ENCODE measurements around the gene CD81. TPM values are rescaled to one million over a fixed set of nuclear protein-coding genes. Genes with fewer than 3 reads are reported as not detected.
"Not testable (repeated sequence)": the region's sequence is repeated elsewhere in the genome, so short reads cannot be mapped to it uniquely, and the experiment has no call there.

CD81 gene
- total and polyA plus RNA-seq, 4 donors: 329 to 741 (median 530) TPM

DNA sequence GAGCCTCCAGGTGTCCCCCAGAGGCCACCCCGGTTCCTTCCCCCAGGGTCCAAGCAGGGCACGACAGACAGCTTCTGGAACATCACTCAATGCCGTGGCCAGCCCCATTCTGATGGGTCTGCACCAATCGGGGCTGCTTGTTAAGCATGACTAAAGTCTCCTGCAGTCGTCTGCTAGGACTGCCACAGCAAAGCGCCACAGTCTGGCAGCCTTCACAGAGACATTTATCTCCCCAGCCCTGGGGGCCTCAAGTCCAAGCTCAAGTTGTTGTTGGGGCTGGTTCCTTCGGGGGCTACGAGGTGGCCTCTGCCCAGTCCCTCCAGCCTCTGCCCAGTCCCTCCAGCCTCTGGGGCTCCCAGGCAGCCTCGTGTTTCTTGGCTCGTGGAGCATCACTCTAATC, 14.0 kb upstream of the CD81 start:
- Histone ChIP-seq H3K27ac (ENCODE audit: low read depth, low read length) (no peak overlapping the region), H3K27me3 (ENCODE audit: control insufficient read depth, insufficient read depth, low read length) (no peaks in the 10 kb centered on the region), H3K9me3 (ENCODE audit: control insufficient read depth, insufficient read depth, low read length) (no peaks in the 10 kb centered on the region), H3K4me1 (ENCODE audit: control insufficient read depth, insufficient read depth, low read length) (peaks cover 47% of the 10 kb centered on the region), H3K4me3 (ENCODE audit: low read depth, low read length) (no peak overlapping the region), H3K36me3 (ENCODE audit: control insufficient read depth, insufficient read depth, low read length) (peaks cover 11% of the 10 kb centered on the region)
- no peak for DNase-seq (ENCODE audit: low read depth in 4 of 6, low spot score in 6 of 6)
- WGBS (ENCODE audit: insufficient coverage): 69% methylated on average over 10 of the region's 10 CpGs

DNA sequence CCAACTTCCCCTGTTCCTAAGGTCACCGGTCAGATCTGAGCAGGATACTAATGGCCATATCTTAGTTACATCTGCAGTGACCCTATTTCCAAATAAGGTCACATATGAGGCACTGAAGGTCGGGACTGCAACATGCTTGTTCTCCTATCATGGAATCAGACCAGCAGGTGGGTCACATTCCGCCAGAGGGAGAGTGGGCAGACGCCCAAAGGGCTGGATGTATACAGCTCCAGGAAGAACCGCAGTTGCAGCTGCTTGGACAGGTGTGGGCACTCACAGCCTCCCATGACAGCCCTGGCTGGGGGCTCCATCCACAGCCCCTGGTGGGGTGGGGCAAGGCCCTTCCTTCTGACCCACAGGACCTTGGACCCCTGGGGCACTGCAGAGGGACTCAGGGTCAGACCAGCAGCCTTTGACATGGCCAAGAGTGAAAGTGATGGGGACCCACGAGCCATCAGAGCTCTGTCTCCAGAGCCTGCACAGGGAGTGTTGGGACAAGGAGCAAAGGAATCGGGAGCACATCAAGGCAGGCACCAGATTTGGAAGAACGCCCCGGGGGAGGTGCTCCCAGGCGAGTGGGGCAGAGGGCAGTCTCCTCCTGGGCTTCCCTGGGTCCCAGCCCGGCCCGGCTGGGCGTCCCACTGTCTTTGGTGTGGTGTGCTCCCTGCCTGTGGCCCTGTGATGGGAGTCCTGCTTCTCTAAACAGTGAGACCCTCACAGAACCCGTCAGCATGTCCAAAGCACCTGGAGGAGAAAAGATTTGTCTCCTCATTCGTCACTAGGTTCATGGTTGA, 13.3 kb upstream of the CD81 start:
- no peak for DNase-seq (ENCODE audit: low read depth in 4 of 6, low spot score in 6 of 6)
- WGBS (ENCODE audit: insufficient coverage): 88% methylated on average over 15 of the region's 15 CpGs
- Histone ChIP-seq H3K27ac (ENCODE audit: low read depth, low read length) (no peak overlapping the region), H3K27me3 (ENCODE audit: control insufficient read depth, insufficient read depth, low read length) (no peaks in the 10 kb centered on the region), H3K4me1 (ENCODE audit: control insufficient read depth, insufficient read depth, low read length) (peaks cover 47% of the 10 kb centered on the region), H3K36me3 (ENCODE audit: control insufficient read depth, insufficient read depth, low read length) (peaks cover 15% of the 10 kb centered on the region), H3K4me3 (ENCODE audit: low read depth, low read length) (no peak overlapping the region), H3K9me3 (ENCODE audit: control insufficient read depth, insufficient read depth, low read length) (no peaks in the 10 kb centered on the region)

DNA sequence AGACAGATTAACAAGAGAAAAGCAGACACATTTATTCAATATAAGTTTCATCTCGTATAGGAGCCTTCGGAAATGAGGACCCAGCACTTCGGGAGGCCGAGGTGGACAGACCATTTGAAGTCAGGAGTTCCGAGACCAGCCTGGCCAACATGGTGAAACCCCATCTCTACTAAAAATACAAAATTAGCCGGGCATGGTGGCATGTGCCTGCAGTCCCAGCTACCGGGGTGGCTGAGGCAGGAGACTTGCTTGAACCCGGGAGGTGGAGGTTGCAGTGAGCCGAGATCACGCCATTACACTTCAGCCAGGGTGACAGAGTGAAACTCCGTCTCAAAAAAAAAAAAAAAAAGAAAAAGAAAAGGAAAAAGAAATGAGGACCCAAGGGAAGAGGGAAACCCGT, 12.7 kb upstream of the CD81 start:
- DNase-seq (ENCODE audit: low read depth in 4 of 6, low spot score in 6 of 6); H3K27me3 ChIP-seq (ENCODE audit: control insufficient read depth, insufficient read depth, low read length); H3K4me3 ChIP-seq (ENCODE audit: low read depth, low read length); H3K9me3 ChIP-seq (ENCODE audit: control insufficient read depth, insufficient read depth, low read length); H3K27ac ChIP-seq (ENCODE audit: low read depth, low read length): not testable (repeated sequence)
- Histone ChIP-seq H3K4me1 (ENCODE audit: control insufficient read depth, insufficient read depth, low read length) (peaks cover 47% of the 10 kb centered on the region), H3K36me3 (ENCODE audit: control insufficient read depth, insufficient read depth, low read length) (peaks cover 17% of the 10 kb centered on the region)
- 100% methylated on average over 8 of the region's 12 CpGs for WGBS (ENCODE audit: insufficient coverage)

DNA sequence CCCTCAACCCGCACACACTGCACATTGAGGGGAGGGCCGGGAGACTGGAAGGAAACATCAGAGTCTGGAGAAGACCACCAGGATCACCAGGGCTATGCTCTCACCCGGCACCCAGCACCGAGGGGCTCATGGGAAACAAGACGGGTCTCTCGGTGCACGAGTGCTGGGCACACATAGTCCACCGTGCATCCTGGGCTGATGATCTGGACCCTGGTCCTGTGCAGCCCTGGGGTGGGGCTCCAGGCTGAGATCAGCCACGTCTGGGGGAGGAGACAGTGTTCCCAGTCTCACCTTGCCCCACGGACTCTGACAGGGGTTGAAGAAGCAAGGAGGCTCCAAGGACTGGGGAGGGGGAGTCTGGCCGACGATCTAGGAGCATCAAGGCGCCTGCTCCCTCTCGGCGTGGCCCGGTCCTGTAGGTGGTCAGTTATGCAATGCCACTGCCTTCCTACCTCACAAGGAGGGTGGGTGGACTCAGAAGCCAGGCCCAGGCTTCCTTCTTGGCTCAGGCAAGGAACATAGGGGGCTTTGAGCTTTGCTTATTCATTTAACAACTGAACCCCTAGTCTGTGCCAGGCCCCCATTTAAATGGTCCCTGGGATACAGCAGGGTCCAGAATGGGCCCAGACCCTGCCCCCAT, 11.4 kb upstream of the CD81 start:
- Histone ChIP-seq H3K4me1 (ENCODE audit: control insufficient read depth, insufficient read depth, low read length) (peaks cover 47% of the 10 kb centered on the region), H3K36me3 (ENCODE audit: control insufficient read depth, insufficient read depth, low read length) (peaks cover 16% of the 10 kb centered on the region), H3K27me3 (ENCODE audit: control insufficient read depth, insufficient read depth, low read length) (no peaks in the 10 kb centered on the region), H3K27ac (ENCODE audit: low read depth, low read length) (peak overlapping the region; percentile 80), H3K9me3 (ENCODE audit: control insufficient read depth, insufficient read depth, low read length) (no peaks in the 10 kb centered on the region), H3K4me3 (ENCODE audit: low read depth, low read length) (no peak overlapping the region)
- 80% methylated on average over 15 of the region's 16 CpGs for WGBS (ENCODE audit: insufficient coverage)
- no peak for DNase-seq (ENCODE audit: low read depth in 4 of 6, low spot score in 6 of 6)

DNA sequence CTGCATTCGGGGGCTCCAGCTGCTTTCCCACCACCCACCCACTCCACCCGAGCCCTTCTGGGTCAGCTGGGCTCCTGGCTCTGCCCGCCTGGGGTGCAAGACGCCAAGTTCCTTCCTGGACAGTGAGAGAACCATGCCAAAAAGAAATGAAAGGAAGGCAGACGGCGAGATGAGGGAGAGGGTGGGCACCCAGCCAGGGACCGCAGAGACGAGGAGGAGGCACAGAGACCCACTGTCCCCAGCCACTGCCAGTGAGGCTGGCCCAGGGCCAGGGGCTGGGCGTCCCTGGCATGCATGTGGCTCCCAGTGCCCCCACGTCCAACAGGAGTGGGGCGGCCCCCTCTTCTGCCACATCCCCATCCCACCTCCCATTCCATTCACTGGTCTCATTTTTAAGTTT, 10.8 kb upstream of the CD81 start:
- peak in 5 of 6 donors; percentile 40 to 91 (median 70) for DNase-seq (ENCODE audit: low read depth in 4 of 6, low spot score in 6 of 6)
- H3K27ac ChIP-seq (ENCODE audit: low read depth, low read length): peak overlapping the region; percentile 80
- H3K27me3 ChIP-seq (ENCODE audit: control insufficient read depth, insufficient read depth, low read length): no peaks in the 10 kb centered on the region
- H3K4me1 ChIP-seq (ENCODE audit: control insufficient read depth, insufficient read depth, low read length): peaks cover 47% of the 10 kb centered on the region
- H3K36me3 ChIP-seq (ENCODE audit: control insufficient read depth, insufficient read depth, low read length): peaks cover 16% of the 10 kb centered on the region
- no peaks in the 10 kb centered on the region for H3K9me3 ChIP-seq (ENCODE audit: control insufficient read depth, insufficient read depth, low read length)
- H3K4me3 ChIP-seq (ENCODE audit: low read depth, low read length): no peak overlapping the region
- WGBS (ENCODE audit: insufficient coverage): 18% methylated on average over 8 of the region's 11 CpGs

DNA sequence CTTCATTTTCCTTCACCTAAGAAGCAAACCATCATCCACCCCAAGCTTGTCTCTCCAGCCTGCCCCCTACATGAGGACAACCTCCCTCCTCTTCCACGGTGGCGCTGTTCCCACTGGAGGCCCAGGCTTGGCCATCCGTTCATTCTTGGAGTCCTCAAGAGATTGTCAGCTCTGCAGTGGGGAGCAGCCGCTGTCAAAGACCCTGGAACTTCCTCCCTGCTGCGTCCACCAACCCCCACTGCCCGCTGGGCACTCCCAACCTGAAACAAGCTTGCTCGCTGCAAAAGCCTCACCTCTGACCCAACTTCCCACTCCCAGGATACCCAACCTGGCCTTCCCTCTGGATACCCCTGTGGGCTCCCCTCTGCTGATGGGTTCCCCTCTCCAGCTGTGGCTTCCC, 10.4 kb upstream of the CD81 start:
- H3K4me1 ChIP-seq (ENCODE audit: control insufficient read depth, insufficient read depth, low read length): peaks cover 47% of the 10 kb centered on the region
- H3K9me3 ChIP-seq (ENCODE audit: control insufficient read depth, insufficient read depth, low read length): no peaks in the 10 kb centered on the region
- H3K27me3 ChIP-seq (ENCODE audit: control insufficient read depth, insufficient read depth, low read length): no peaks in the 10 kb centered on the region
- H3K27ac ChIP-seq (ENCODE audit: low read depth, low read length): peak overlapping the region; percentile 61
- peak in 1 of 6 donors; percentile 39 for DNase-seq (ENCODE audit: low read depth in 4 of 6, low spot score in 6 of 6)
- no peak overlapping the region for H3K4me3 ChIP-seq (ENCODE audit: low read depth, low read length)
- peaks cover 16% of the 10 kb centered on the region for H3K36me3 ChIP-seq (ENCODE audit: control insufficient read depth, insufficient read depth, low read length)
- WGBS (ENCODE audit: insufficient coverage): 46% methylated on average over 7 of the region's 7 CpGs

DNA sequence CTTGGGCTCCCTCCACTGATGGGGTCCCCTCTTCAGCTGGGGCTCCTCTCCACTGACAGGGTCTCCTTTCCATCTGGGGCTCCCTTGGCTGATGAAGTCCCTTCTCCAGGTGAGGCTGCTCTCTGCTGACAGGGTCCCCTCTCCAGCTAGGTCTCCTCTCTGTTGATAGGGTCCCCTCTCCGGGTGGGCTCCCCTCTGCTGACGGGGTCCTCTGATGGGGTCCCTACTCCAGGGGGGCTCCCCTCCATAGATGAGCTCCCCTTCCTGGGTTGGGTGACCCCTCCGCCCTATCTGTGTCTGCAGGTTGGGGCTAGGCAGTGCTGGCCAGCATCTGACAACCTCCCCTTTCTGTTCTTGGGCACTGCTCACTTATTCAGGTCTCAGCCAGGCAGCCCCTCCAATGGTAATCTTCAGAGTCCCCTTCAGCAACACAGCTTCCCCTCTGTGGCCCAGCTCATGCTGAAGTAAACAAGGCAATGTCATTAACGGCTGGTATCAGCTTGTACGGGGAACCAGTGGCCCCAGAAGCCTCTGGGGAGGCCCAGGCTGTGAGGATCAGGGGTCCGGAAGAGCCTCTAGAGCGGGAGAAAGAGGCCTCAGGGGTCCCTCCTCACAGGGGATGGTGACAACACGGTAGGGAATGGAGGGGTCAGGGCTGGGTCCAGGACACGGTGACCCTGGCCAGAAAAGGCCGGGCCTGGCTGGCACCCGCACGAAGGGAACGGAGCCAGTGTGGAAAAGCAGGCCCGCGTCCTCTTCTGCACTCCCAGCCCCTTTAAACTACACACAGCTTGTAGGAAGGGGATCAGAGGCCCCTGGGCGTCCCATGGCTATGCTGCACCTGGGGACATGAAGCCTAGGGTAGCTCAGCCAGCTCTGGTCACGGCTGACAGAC, 9.6 kb upstream of the CD81 start:
- H3K9me3 ChIP-seq (ENCODE audit: control insufficient read depth, insufficient read depth, low read length): no peaks in the 10 kb centered on the region
- WGBS (ENCODE audit: insufficient coverage): 83% methylated on average over 17 of the region's 17 CpGs
- no peak overlapping the region for H3K4me3 ChIP-seq (ENCODE audit: low read depth, low read length)
- no peak for DNase-seq (ENCODE audit: low read depth in 4 of 6, low spot score in 6 of 6)
- no peaks in the 10 kb centered on the region for H3K27me3 ChIP-seq (ENCODE audit: control insufficient read depth, insufficient read depth, low read length)
- H3K36me3 ChIP-seq (ENCODE audit: control insufficient read depth, insufficient read depth, low read length): peaks cover 16% of the 10 kb centered on the region
- H3K27ac ChIP-seq (ENCODE audit: low read depth, low read length): no peak overlapping the region
- peaks cover 47% of the 10 kb centered on the region for H3K4me1 ChIP-seq (ENCODE audit: control insufficient read depth, insufficient read depth, low read length)

DNA sequence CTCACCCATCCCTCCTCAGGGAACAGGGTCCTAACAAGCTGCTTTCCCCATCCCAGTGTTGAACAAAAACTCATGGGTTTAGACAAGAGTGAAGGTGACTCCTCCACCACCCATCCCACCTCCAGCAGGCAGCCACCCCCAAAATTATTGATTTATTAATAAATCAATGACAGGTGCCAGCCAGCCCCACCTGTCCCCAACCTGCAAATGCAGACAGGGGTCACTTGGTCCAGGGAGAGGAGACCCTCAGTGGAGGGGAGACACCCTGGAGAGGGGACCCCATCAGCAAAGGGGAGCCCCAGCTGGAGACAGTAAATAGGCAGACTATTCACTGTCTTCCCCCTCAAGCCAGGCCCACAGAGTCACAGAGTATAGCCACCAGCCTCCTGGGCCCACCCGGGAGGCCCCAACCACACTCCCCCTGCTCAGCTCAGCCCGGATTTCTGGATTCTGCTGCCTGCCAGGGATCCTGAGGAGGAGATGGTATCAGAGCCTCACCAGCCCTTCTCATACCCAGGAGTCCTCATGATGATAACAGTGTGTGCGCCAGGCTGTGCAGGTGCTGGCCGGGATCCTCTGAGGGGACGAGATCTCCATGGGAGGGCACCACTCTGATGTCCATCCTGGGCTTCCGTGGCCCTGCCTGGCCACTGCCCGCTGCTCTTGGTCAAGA, 8.8 kb upstream of the CD81 start:
- 91% methylated on average over 7 of the region's 7 CpGs for WGBS (ENCODE audit: insufficient coverage)

DNA sequence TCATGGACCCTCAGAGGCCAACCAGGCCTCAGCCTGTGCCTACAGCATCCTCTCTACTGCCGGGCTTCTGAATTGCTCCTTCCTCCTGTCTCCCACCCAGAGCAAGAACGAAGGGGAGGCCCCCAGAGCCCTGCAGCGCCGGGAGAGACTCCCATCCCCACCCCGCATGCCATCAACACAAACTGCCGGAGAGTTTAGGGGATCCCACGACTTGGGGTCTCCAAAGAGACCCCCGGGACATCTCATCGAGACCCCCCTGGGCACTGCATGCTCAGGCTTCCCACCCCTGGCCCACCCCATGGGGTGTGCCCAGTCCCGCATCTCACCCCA, 8.3 kb upstream of the CD81 start:
- Histone ChIP-seq H3K27me3 (ENCODE audit: control insufficient read depth, insufficient read depth, low read length) (no peaks in the 10 kb centered on the region), H3K9me3 (ENCODE audit: control insufficient read depth, insufficient read depth, low read length) (no peaks in the 10 kb centered on the region)
- 81% methylated on average over 6 of the region's 10 CpGs for WGBS (ENCODE audit: insufficient coverage)

More for the DNA sequence above, 8.8 kb upstream of the CD81 start:
- Histone ChIP-seq H3K27me3 (ENCODE audit: control insufficient read depth, insufficient read depth, low read length) (no peaks in the 10 kb centered on the region), H3K9me3 (ENCODE audit: control insufficient read depth, insufficient read depth, low read length) (no peaks in the 10 kb centered on the region), H3K27ac (ENCODE audit: low read depth, low read length) (no peak overlapping the region), H3K4me1 (ENCODE audit: control insufficient read depth, insufficient read depth, low read length) (peaks cover 42% of the 10 kb centered on the region), H3K4me3 (ENCODE audit: low read depth, low read length) (no peak overlapping the region), H3K36me3 (ENCODE audit: control insufficient read depth, insufficient read depth, low read length) (peaks cover 12% of the 10 kb centered on the region)
- no peak for DNase-seq (ENCODE audit: low read depth in 4 of 6, low spot score in 6 of 6)

More for the DNA sequence above, 8.3 kb upstream of the CD81 start:
- no peak overlapping the region for H3K27ac ChIP-seq (ENCODE audit: low read depth, low read length)
- H3K4me3 ChIP-seq (ENCODE audit: low read depth, low read length): no peak overlapping the region
- DNase-seq (ENCODE audit: low read depth in 4 of 6, low spot score in 6 of 6): no peak
- peaks cover 40% of the 10 kb centered on the region for H3K4me1 ChIP-seq (ENCODE audit: control insufficient read depth, insufficient read depth, low read length)
- H3K36me3 ChIP-seq (ENCODE audit: control insufficient read depth, insufficient read depth, low read length): peaks cover 11% of the 10 kb centered on the region

Measured in spinal cord (tissue), 10 donors.